Activated CD4-positive, CD25-positive, alpha-beta regulatory T cell (primary cell): ENCODE results near the gene CLDN9.

ENCODE experiments used
- DNase-seq, 4 experiments: peaks; one replicate each; lab custom pipeline; 2025; lab: John Stamatoyannopoulos, UW

Gene CLDN9

GRCh38 chr16:2974319-2975056 lies 38.2 kb upstream of the CLDN9 start:
- DNase-seq = no peak

DNA sequence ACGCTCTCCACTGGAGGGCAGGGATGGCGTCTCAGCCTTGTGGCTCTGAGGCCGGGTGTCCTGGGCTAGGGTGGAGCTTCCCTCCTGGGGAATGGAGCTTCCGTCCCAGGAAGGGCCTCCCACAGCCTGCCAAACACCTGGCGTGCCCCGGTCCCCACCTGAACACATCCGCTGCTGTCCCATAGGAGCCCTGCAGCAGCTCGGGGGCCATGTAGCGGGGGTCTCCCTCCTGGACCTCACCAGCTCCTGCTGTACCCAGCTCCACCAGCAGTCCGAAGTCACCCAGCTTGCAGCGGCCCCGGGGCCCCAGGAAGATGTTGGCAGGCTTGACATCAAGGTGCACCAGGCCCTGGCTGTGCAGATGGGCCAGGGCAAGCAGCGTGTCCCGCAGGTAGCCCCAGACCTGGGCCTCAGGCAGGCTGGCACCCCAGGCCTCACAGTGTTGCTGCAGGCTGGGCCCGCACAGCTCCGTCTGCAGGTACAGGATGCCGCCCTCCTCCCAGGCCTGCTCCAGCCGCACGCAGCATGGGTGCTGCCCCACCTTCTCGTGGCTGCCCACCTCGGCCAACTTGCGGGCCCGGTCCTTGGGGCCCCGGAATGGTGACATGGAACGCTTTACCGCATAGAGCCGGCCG lies 37.4 kb upstream of the CLDN9 start:
- no peak for DNase-seq

DNA sequence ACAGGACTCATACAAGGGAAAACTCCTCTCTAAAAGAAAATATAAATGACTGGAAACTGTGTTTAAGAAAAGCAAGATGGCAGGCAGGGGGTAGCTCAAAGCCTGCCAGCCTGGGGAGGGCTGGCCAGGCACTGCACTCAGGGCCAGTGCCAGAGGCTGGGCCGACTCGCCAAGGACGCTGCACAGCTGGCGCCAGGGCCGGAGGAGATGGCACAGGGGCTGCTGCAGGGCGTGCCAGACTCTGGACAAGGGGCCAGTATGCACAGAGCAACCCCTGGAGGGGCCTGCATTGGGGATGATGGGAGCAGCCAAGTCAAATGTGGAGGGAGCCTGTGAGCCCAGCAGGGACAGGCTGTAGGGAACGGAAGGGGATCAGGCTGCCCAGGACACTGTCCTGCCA lies 36.5 kb upstream of the CLDN9 start:
- no peak for DNase-seq

GRCh38 chr16:2976673-2977072 lies 36.0 kb upstream of the CLDN9 start:
- DNase-seq = no peak

DNA sequence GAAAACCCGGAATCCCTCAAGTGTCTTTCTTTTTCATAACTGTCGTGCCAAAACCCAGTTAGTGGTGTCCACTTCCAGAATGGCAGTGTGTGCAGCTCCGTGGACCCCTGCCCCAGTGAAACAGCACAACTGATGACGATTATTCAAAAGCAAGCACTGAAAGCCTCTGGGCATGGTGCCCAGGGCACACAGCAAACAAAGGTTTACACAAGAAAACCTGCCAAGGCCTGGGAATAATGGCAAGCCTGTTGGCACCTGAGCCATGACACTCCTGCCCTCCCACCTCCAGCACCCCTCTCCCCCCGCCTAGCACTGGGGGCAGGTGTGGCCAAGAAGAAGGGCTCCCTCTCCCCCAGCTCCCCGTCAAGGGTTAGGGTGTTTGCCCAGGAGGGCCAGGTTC lies 35.3 kb upstream of the CLDN9 start:
- no peak for DNase-seq

- no peak for DNase-seq
Observed at GRCh38 chr16:2979669-2980226, 33.0 kb upstream of the CLDN9 start.

GRCh38 chr16:2980227-2981176 lies 32.2 kb upstream of the CLDN9 start, which contains the start of gene PKMYT1:
Gene PKMYT1 (minus strand): TSS chr16:2980446. CDS start chr16:2979657, 789 bp downstream.
- DNase-seq = peak; percentile 88 to 92 (median 90)

DNA sequence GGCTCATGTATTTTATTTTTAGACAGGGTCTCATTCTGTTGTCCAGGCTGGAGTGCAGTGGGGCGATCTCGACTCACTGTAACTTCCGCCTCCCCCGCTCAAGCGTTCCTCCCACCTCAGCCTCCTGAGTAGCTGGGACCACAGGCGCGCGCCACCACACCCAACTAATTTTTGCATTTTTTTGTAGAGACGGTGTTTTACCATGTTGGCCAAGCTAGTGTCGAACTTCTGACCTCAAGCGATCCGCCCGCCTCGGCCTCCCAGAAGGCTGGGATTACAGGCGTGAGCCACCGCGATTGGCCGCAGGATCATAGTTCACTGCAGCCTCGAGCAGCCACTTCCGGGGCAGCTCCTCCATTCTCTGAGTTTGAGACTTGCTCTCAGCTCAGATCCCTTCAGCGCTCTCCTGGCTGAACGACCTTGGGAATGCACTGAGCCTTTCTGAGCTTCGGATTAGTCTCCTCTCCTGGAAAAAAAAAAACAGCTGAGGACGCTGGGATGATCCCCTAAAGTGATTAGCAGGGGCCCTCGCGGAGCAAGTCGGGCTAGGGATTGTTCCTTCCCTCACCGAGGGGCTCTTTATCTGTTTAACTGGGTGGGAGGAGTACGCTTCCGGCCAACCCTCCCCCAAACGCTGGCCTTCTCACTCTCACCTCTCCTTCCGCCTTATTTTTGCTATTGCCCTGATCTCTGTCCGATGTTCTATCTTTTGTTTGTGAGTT lies 31.4 kb upstream of the CLDN9 start:
- no peak for DNase-seq

DNA sequence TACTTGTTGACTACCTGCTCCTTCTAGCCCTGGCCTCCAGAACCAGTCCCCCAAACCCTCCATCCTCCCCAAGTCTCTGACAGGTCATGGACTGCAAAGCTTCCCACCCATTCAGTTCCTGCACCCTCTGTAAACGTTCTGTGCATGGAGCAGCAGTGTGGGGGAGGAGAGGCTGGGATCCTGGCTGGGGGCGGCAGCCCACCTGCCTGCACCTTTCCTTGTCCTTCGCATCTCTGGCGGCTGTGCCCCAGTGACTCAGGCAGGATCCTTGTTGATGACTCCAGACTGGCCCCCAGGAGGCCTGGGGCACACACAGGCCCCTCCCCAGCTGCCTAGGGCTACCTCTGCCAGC lies 30.8 kb upstream of the CLDN9 start:
- no peak for DNase-seq

- no peak for DNase-seq
Observed at GRCh38 chr16:2982402-2982801, 30.3 kb upstream of the CLDN9 start.

DNA sequence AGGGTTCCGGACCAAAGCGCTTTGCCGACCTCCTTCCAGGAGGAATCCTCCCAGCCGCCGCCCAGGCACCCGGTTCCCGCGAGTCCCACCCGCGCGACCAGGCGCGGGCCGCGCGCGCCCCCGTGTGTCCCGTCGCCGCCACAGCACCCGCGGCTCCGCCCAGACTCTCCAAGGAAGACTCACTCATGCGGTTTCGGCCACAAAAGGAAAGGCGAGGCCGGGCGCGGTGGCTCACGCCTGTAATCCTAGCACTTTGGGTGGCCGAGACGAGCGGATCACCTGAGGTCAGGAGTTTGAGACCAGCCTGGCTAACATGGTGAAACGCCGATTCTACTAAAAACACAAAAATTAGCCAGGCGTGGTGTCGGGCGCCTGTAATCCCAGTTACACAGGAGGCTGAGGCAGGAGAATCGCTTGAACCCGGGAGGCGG lies 29.0 kb upstream of the CLDN9 start:
- DNase-seq = peak; percentile 40 to 53 (median 44)

DNA sequence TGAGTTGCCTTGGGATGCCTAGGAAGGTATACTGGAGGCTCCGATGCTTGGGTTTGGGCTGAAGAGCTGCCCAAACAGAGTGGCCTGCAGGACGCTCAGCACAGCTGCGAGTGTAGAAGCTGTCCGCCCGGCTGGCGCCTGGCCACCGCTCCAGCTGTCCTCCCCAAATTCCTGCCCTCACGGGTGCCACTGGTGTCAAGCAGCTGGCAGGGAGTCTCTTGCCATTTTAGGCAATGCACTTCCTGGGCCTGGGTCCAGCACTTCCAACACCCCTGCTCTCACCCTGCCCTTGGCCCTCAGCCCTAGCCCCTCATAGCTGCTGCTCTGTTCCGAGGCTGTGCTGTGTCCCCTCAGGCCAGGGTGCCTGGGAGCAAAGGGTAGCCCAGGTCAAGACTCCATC lies 27.3 kb upstream of the CLDN9 start:
- DNase-seq = no peak

DNA sequence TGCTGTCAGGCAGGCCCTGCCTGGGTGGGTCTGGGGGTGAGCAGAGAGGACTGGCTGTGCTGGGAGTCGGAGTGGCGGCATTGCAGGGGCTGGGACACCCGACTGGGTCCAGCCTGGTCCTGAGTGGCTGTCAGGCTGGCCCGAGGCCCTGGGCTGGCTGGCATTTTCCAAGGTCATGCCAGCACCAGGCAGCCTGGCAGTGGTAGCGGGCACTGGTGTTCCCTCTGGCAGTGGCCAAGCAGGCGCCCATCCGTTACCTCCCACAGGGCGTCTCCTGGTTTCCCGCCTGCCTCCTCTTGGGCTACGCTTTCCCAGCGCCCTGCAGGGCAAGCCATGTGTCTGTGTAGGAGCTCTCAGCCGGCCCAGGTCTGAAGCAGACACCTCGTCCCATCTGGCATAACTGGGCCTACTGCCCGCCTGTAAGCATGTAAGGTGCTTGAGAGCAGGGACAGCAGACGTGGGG lies 26.8 kb upstream of the CLDN9 start:
- DNase-seq = no peak

DNA sequence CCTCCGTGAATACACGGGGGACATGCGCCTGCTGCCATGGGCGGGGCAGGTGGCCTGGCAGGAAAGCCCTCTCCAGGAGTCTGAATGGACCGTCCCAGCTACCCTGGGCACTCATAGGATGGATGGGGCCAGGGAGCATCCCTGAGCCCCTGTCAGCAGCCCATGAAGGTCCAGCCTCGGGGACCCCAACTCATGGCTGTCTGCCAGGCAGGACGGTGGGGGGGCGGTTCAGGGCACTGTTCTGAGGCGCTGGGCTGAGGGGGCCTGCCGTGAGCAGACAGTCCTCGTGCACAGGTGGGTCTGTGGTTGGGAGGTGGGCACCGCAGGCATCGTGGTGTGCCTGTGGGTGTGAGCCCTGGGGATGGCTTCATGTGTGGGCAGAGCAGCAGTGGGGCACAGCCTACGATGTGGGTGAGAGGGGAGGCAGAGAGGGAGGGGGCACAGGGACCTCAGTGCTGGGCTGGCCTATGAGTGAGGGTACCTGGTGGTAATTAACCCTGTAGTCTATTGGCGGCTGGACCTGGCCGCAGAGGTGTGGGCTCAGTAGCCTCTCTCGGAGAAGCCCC lies 26.0 kb upstream of the CLDN9 start:
- no peak for DNase-seq

- no peak for DNase-seq
Observed at GRCh38 chr16:2987286-2987685, 25.4 kb upstream of the CLDN9 start.

DNA sequence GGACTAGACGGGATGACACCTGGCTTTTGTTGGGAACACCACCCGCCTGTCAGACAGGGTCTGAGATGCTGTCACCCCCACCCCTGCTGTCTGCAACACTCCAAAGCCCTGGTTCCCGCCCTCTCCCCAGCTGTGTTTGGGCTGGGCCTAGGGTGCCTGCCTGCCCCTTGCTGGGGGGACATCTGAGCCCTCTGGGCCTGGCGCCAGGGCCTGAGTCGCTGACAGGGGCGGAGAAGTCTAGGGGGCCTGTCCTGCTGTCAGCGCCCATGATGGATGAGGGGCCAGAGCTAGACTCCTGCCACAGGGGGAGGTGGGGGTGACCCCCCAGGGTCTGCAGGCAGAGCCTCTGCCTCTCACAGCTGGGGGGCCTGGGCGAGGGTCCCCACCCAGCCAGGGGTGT lies 24.9 kb upstream of the CLDN9 start:
- DNase-seq = no peak

DNA sequence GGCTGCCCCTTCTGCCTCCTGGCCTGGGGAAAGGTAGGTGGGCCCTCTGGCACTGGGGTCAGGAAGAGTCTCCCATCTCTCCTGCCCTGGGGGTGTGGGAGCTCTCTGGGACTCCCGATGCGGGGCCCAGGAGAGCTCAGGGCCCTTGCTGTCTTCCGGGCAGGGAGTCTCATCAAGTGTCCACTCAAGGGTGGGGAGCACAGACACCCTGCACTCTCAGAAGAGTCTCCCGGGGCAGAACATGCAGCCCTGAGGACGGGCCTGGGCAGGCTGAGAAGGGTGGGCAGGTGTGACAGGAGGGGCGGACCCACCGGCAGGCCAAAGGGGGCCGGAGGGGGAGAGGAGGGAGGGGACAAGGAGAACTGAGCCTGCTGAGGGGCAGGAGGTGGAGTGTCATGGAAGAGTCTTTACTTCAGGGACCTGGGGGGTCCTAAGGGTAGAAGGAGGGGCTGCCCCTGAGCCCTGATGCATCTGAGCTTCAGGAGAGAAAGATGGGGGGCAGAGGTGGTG lies 24.1 kb upstream of the CLDN9 start:
- no peak for DNase-seq

DNA sequence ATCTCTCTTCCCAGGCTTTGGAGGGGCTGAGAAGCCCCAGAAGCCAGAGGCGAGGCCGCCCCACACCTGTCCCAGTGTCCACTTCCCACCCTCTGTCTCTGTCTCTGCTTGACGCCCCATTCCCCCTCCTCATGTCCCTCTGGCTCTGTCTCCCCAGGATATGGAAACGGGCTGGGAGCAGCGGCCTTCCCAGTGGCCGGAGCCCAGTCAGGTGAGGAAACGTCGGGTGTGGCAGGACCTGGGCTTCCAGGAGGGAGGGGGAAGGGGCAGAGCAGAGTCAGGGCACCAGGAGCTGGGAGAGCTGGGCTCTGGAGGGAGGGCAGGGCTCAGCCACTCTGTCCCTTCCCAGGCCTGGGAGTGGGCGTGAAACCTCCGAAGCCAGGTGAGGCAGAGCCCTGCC lies 21.8 kb upstream of the CLDN9 start:
- no peak for DNase-seq

DNA sequence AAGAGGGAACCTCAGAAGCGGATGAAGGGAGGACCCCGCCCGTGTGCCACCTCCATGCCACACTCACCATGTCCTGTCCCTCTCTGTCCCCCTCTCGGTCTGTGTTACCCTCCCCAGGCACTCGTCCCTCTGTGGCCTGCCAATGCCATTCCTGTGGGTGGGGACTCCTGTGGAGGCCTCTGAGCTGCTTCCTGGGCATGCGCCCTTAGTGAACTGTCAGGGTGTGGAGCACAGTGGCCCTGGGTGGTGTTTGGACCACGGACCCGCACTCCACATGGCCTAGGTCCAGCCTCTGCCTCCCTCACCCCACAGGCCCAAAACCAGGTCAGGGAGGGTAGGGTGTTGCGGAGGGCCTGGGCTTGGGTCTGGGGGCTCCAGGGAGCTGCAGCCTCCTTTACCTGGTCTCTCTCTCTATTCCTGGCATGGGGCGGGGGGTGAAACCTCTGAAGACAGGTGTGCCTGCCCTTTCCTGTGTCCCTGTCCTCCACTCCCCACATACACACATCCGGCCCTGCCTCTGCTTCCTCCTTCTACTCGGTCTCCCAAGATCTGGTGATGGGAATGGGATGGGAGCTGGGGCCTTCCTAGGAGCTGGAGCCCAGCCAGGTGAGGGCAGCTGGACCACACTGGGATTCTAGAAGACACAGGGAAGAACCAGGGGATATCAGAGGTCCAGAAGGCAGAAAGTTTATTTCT lies 21.0 kb upstream of the CLDN9 start:
- no peak for DNase-seq

GRCh38 chr16:2992383-2993081 lies 20.2 kb upstream of the CLDN9 start:
- DNase-seq = no peak
